Measurements from ENCODE around the gene CBX4.

CBX4 gene

GRCh38 chr17:79788455-79788854, 50.8 kb downstream of the CBX4 start:
- no peak for DNase-seq (ENCODE audit: extremely low read depth, low read depth)
- TF ChIP-seq, protein P1, sequence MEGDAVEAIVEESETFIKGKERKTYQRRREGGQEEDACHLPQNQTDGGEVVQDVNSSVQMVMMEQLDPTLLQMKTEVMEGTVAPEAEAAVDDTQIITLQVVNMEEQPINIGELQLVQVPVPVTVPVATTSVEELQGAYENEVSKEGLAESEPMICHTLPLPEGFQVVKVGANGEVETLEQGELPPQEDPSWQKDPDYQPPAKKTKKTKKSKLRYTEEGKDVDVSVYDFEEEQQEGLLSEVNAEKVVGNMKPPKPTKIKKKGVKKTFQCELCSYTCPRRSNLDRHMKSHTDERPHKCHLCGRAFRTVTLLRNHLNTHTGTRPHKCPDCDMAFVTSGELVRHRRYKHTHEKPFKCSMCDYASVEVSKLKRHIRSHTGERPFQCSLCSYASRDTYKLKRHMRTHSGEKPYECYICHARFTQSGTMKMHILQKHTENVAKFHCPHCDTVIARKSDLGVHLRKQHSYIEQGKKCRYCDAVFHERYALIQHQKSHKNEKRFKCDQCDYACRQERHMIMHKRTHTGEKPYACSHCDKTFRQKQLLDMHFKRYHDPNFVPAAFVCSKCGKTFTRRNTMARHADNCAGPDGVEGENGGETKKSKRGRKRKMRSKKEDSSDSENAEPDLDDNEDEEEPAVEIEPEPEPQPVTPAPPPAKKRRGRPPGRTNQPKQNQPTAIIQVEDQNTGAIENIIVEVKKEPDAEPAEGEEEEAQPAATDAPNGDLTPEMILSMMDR (IDR thresholded peaks at IDR 0.05; ENCODE audit: low read depth, low read length) = no peak

DNA sequence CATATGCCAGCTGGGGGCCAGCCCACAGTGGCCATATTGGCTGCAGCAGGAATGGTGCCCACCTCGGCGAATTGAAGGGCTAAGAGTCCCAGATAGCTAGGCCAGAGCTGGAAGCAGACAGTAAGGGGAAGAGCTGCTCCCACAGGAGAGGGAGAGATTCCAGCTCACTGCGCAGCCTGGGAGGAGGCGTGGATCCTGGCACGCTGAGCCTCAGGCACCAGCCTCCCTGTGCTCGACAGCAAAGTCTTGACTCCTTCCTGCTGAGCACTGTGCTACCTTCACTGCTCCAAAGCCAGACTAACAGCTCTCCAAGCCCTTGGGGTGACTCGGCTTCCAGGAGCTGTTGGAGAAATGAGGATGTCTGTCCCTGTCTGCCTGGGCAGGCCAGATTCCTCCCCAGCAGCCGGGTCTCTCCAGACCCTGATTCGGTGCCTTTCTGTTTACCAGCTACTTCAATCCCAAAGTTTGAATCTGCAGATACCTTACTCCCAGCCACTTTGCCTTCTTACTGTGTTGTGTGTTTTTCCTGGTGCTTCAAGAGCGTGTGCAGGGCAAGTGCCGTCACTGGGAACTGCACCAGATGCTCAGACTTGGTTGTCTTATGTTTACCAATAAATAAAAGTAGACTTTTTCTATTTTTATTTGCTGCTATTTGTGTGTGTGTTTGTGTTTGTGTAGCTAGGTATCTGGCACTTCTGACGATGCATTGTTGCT, 52.2 kb downstream of the CBX4 start:
- TF ChIP-seq, protein P1 (IDR thresholded peaks at IDR 0.05; ENCODE audit: low read depth, low read length) = no peak
- DNase-seq (ENCODE audit: extremely low read depth, low read depth) = no peak

- TF ChIP-seq, protein P1 (IDR thresholded peaks at IDR 0.05; ENCODE audit: low read depth, low read length) = no peak
- no peak for DNase-seq (ENCODE audit: extremely low read depth, low read depth)
Observed at GRCh38 chr17:79785900-79786810, 53.1 kb downstream of the CBX4 start.

- no peak for DNase-seq (ENCODE audit: extremely low read depth, low read depth)
Observed at GRCh38 chr17:79785017-79785899, 54.0 kb downstream of the CBX4 start.

DNA sequence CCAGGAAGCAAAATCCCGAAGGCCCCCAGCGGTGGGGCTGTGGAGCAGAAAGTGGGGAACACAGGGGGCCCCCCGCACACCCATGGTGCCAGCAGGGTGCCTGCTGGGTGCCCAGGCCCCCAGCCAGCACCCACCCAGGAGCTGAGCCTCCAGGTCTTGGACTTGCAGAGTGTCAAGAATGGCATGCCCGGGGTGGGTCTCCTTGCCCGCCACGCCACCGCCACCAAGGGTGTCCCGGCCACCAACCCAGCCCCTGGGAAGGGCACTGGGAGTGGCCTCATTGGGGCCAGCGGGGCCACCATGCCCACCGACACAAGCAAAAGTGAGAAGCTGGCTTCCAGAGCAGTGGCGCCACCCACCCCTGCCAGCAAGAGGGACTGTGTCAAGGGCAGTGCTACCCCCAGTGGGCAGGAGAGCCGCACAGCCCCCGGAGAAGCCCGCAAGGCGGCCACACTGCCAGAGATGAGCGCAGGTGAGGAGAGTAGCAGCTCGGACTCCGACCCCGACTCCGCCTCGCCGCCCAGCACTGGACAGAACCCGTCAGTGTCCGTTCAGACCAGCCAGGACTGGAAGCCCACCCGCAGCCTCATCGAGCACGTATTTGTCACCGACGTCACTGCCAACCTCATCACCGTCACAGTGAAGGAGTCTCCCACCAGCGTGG, 54.8 kb downstream of the CBX4 start:
- TF ChIP-seq, protein P1 (IDR thresholded peaks at IDR 0.05; ENCODE audit: low read depth, low read length) = no peak
- no peak for DNase-seq (ENCODE audit: extremely low read depth, low read depth)

More at GRCh38 chr17:79785017-79785899, 54.0 kb downstream of the CBX4 start:
- TF ChIP-seq, protein P1 (IDR thresholded peaks at IDR 0.05; ENCODE audit: low read depth, low read length) = no peak

DNA sequence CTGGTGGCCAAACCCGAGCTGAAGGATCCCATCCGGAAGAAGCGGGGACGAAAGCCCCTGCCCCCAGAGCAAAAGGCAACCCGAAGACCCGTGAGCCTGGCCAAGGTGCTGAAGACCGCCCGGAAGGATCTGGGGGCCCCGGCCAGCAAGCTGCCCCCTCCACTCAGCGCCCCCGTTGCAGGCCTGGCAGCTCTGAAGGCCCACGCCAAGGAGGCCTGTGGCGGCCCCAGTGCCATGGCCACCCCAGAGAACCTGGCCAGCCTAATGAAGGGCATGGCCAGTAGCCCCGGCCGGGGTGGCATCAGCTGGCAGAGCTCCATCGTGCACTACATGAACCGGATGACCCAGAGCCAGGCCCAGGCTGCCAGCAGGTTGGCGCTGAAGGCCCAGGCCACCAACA, 55.3 kb downstream of the CBX4 start:
- no peak for DNase-seq (ENCODE audit: extremely low read depth, low read depth)

More for the DNA sequence above, 55.3 kb downstream of the CBX4 start:
- TF ChIP-seq, protein P1 (IDR thresholded peaks at IDR 0.05; ENCODE audit: low read depth, low read length) = no peak
